Measurements from ENCODE around the gene SNX30.

GRCh38 chr9:112752334-112753125, 2.0 kb downstream of the SNX30 start:
- no peak for TF ChIP-seq CTCF (IDR thresholded peaks at IDR 0.05)
- no peak for TF ChIP-seq POLR2AphosphoS5 (IDR thresholded peaks at IDR 0.05; ENCODE audit: low read depth, low read length)
- TF ChIP-seq SIN3A (IDR thresholded peaks at IDR 0.05; ENCODE audit: borderline replicate concordance, insufficient read depth, low read depth, low read length): no peak
- TF ChIP-seq, protein P1, sequence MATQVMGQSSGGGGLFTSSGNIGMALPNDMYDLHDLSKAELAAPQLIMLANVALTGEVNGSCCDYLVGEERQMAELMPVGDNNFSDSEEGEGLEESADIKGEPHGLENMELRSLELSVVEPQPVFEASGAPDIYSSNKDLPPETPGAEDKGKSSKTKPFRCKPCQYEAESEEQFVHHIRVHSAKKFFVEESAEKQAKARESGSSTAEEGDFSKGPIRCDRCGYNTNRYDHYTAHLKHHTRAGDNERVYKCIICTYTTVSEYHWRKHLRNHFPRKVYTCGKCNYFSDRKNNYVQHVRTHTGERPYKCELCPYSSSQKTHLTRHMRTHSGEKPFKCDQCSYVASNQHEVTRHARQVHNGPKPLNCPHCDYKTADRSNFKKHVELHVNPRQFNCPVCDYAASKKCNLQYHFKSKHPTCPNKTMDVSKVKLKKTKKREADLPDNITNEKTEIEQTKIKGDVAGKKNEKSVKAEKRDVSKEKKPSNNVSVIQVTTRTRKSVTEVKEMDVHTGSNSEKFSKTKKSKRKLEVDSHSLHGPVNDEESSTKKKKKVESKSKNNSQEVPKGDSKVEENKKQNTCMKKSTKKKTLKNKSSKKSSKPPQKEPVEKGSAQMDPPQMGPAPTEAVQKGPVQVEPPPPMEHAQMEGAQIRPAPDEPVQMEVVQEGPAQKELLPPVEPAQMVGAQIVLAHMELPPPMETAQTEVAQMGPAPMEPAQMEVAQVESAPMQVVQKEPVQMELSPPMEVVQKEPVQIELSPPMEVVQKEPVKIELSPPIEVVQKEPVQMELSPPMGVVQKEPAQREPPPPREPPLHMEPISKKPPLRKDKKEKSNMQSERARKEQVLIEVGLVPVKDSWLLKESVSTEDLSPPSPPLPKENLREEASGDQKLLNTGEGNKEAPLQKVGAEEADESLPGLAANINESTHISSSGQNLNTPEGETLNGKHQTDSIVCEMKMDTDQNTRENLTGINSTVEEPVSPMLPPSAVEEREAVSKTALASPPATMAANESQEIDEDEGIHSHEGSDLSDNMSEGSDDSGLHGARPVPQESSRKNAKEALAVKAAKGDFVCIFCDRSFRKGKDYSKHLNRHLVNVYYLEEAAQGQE (IDR thresholded peaks at IDR 0.05; ENCODE audit: insufficient read depth in 1 of 2, low read depth in 2 of 2, low read length in 1 of 2): no peak

All from Panc1 (cell line).